ENCODE data around the gene FOXN1.
"Not testable (repeated sequence)": the region's sequence is repeated elsewhere in the genome, so short reads cannot be mapped to it uniquely, and the experiment has no call there.

FOXN1 gene

GRCh38 chr17:28521311-28522085 is 15.3 kb downstream of the FOXN1 start:
- no peak overlapping the region for H3K9ac ChIP-seq (ENCODE audit: low read length)
- no peak overlapping the region for H2AK5ac ChIP-seq (ENCODE audit: low read length)
- H3K4me2 ChIP-seq (ENCODE audit: low read length) = no peak overlapping the region
- DNase-seq = no peak
- H3K4ac ChIP-seq (ENCODE audit: low read depth, low read length) = no peak overlapping the region
- H3K27me3 ChIP-seq (ENCODE audit: insufficient read depth, low read length, poor library complexity) = no peaks in the 10 kb centered on the region
- no peak overlapping the region for H3K23ac ChIP-seq (ENCODE audit: low read length)
- no peaks in the 10 kb centered on the region for H3K4me1 ChIP-seq (ENCODE audit: control insufficient read depth, low read depth, low read length)
- H4K8ac ChIP-seq (ENCODE audit: low read depth, low read length) = no peak overlapping the region
- H2BK15ac ChIP-seq (replicated peaks; ENCODE audit: low read depth) = no peak overlapping the region
- no peak overlapping the region for H3K4me3 ChIP-seq (ENCODE audit: low read length)
- no peak overlapping the region for H3K18ac ChIP-seq (ENCODE audit: low read length)
- no peaks in the 10 kb centered on the region for H3K36me3 ChIP-seq (ENCODE audit: control insufficient read depth, insufficient read depth, low read length)
- no peak overlapping the region for H3K56ac ChIP-seq (ENCODE audit: low read length)
- H2BK5ac ChIP-seq (ENCODE audit: low read length) = no peak overlapping the region
- no peak overlapping the region for H3K27ac ChIP-seq (ENCODE audit: low read depth, low read length)
- H3K79me2 ChIP-seq (ENCODE audit: control insufficient read depth, insufficient read depth, low read length) = no peaks in the 10 kb centered on the region
- no peak overlapping the region for H2BK120ac ChIP-seq (ENCODE audit: low read depth, low read length)
- WGBS (ENCODE audit: extremely low coverage, insufficient coverage, low lambda C conversion rate) = no CpG with 5 or more reads among the region's 21 CpGs
- no peak overlapping the region for H4K5ac ChIP-seq (ENCODE audit: low read length)
- no peaks in the 10 kb centered on the region for H3K79me1 ChIP-seq (ENCODE audit: low read length)

- H3K27me3 ChIP-seq (ENCODE audit: insufficient read depth, low read length, poor library complexity); H3K18ac ChIP-seq (ENCODE audit: low read length); H3K4me2 ChIP-seq (ENCODE audit: low read length); H3K4me3 ChIP-seq (ENCODE audit: low read length); H3K4me1 ChIP-seq (ENCODE audit: control insufficient read depth, low read depth, low read length); H3K4ac ChIP-seq (ENCODE audit: low read depth, low read length); H2BK15ac ChIP-seq (replicated peaks; ENCODE audit: low read depth); DNase-seq; H2BK120ac ChIP-seq (ENCODE audit: low read depth, low read length); H3K27ac ChIP-seq (ENCODE audit: low read depth, low read length); H3K79me1 ChIP-seq (ENCODE audit: low read length); H4K5ac ChIP-seq (ENCODE audit: low read length); H4K8ac ChIP-seq (ENCODE audit: low read depth, low read length); H3K36me3 ChIP-seq (ENCODE audit: control insufficient read depth, insufficient read depth, low read length); H3K23ac ChIP-seq (ENCODE audit: low read length); H2AK5ac ChIP-seq (ENCODE audit: low read length); H3K56ac ChIP-seq (ENCODE audit: low read length); H2BK5ac ChIP-seq (ENCODE audit: low read length); H3K9ac ChIP-seq (ENCODE audit: low read length); H3K79me2 ChIP-seq (ENCODE audit: control insufficient read depth, insufficient read depth, low read length): not testable (repeated sequence)
- WGBS (ENCODE audit: extremely low coverage, insufficient coverage, low lambda C conversion rate) = no CpG with 5 or more reads among the region's 4 CpGs
Measured at GRCh38 chr17:28522281-28522680, 16.1 kb downstream of the FOXN1 start.

- H3K4ac ChIP-seq (ENCODE audit: low read depth, low read length) = no peak overlapping the region
- H3K56ac ChIP-seq (ENCODE audit: low read length) = no peak overlapping the region
- H3K27me3 ChIP-seq (ENCODE audit: insufficient read depth, low read length, poor library complexity) = no peaks in the 10 kb centered on the region
- H3K4me2 ChIP-seq (ENCODE audit: low read length) = no peak overlapping the region
- H4K8ac ChIP-seq (ENCODE audit: low read depth, low read length) = no peak overlapping the region
- no peaks in the 10 kb centered on the region for H3K36me3 ChIP-seq (ENCODE audit: control insufficient read depth, insufficient read depth, low read length)
- H2AK5ac ChIP-seq (ENCODE audit: low read length) = no peak overlapping the region
- no peak for DNase-seq
- no peak overlapping the region for H3K27ac ChIP-seq (ENCODE audit: low read depth, low read length)
- H4K5ac ChIP-seq (ENCODE audit: low read length) = no peak overlapping the region
- no peak overlapping the region for H2BK120ac ChIP-seq (ENCODE audit: low read depth, low read length)
- no peak overlapping the region for H3K23ac ChIP-seq (ENCODE audit: low read length)
- H3K79me1 ChIP-seq (ENCODE audit: low read length) = no peaks in the 10 kb centered on the region
- H2BK15ac ChIP-seq (replicated peaks; ENCODE audit: low read depth) = no peak overlapping the region
- no peaks in the 10 kb centered on the region for H3K79me2 ChIP-seq (ENCODE audit: control insufficient read depth, insufficient read depth, low read length)
- H3K18ac ChIP-seq (ENCODE audit: low read length) = no peak overlapping the region
- no peak overlapping the region for H3K9ac ChIP-seq (ENCODE audit: low read length)
- WGBS (ENCODE audit: extremely low coverage, insufficient coverage, low lambda C conversion rate) = no CpG with 5 or more reads among the region's 6 CpGs
- H3K4me3 ChIP-seq (ENCODE audit: low read length) = no peak overlapping the region
- H3K4me1 ChIP-seq (ENCODE audit: control insufficient read depth, low read depth, low read length) = no peaks in the 10 kb centered on the region
- H2BK5ac ChIP-seq (ENCODE audit: low read length) = no peak overlapping the region
Measured at GRCh38 chr17:28523186-28523585, 17.0 kb downstream of the FOXN1 start.

GRCh38 chr17:28523876-28524275 is 17.7 kb downstream of the FOXN1 start:
- no peaks in the 10 kb centered on the region for H3K79me2 ChIP-seq (ENCODE audit: control insufficient read depth, insufficient read depth, low read length)
- H4K8ac ChIP-seq (ENCODE audit: low read depth, low read length) = no peak overlapping the region
- H2BK5ac ChIP-seq (ENCODE audit: low read length) = no peak overlapping the region
- H3K4me3 ChIP-seq (ENCODE audit: low read length) = no peak overlapping the region
- H3K9ac ChIP-seq (ENCODE audit: low read length) = no peak overlapping the region
- no peaks in the 10 kb centered on the region for H3K36me3 ChIP-seq (ENCODE audit: control insufficient read depth, insufficient read depth, low read length)
- DNase-seq = no peak
- H3K27me3 ChIP-seq (ENCODE audit: insufficient read depth, low read length, poor library complexity) = no peaks in the 10 kb centered on the region
- no peak overlapping the region for H3K56ac ChIP-seq (ENCODE audit: low read length)
- H2BK15ac ChIP-seq (replicated peaks; ENCODE audit: low read depth) = no peak overlapping the region
- no peak overlapping the region for H3K27ac ChIP-seq (ENCODE audit: low read depth, low read length)
- no peak overlapping the region for H3K23ac ChIP-seq (ENCODE audit: low read length)
- H3K4me1 ChIP-seq (ENCODE audit: control insufficient read depth, low read depth, low read length) = no peaks in the 10 kb centered on the region
- H3K18ac ChIP-seq (ENCODE audit: low read length) = no peak overlapping the region
- H3K79me1 ChIP-seq (ENCODE audit: low read length) = no peaks in the 10 kb centered on the region
- no peak overlapping the region for H4K5ac ChIP-seq (ENCODE audit: low read length)
- no CpG with 5 or more reads among the region's 15 CpGs for WGBS (ENCODE audit: extremely low coverage, insufficient coverage, low lambda C conversion rate)
- H3K4ac ChIP-seq (ENCODE audit: low read depth, low read length) = no peak overlapping the region
- no peak overlapping the region for H2AK5ac ChIP-seq (ENCODE audit: low read length)
- H3K4me2 ChIP-seq (ENCODE audit: low read length) = no peak overlapping the region
- H2BK120ac ChIP-seq (ENCODE audit: low read depth, low read length) = no peak overlapping the region

- H2AK5ac ChIP-seq (ENCODE audit: low read length) = no peak overlapping the region
- no peak overlapping the region for H3K18ac ChIP-seq (ENCODE audit: low read length)
- no peak overlapping the region for H3K4me2 ChIP-seq (ENCODE audit: low read length)
- no peaks in the 10 kb centered on the region for H3K79me2 ChIP-seq (ENCODE audit: control insufficient read depth, insufficient read depth, low read length)
- no peak overlapping the region for H2BK120ac ChIP-seq (ENCODE audit: low read depth, low read length)
- no peak overlapping the region for H3K27ac ChIP-seq (ENCODE audit: low read depth, low read length)
- H4K8ac ChIP-seq (ENCODE audit: low read depth, low read length) = no peak overlapping the region
- H3K23ac ChIP-seq (ENCODE audit: low read length) = no peak overlapping the region
- no peaks in the 10 kb centered on the region for H3K4me1 ChIP-seq (ENCODE audit: control insufficient read depth, low read depth, low read length)
- no peak for DNase-seq
- H2BK5ac ChIP-seq (ENCODE audit: low read length) = no peak overlapping the region
- H3K36me3 ChIP-seq (ENCODE audit: control insufficient read depth, insufficient read depth, low read length) = no peaks in the 10 kb centered on the region
- WGBS (ENCODE audit: extremely low coverage, insufficient coverage, low lambda C conversion rate) = no CpG with 5 or more reads among the region's 25 CpGs
- H3K79me1 ChIP-seq (ENCODE audit: low read length) = no peaks in the 10 kb centered on the region
- no peak overlapping the region for H3K9ac ChIP-seq (ENCODE audit: low read length)
- no peak overlapping the region for H4K5ac ChIP-seq (ENCODE audit: low read length)
- H3K4me3 ChIP-seq (ENCODE audit: low read length) = no peak overlapping the region
- no peak overlapping the region for H2BK15ac ChIP-seq (replicated peaks; ENCODE audit: low read depth)
- no peak overlapping the region for H3K56ac ChIP-seq (ENCODE audit: low read length)
- no peak overlapping the region for H3K4ac ChIP-seq (ENCODE audit: low read depth, low read length)
- H3K27me3 ChIP-seq (ENCODE audit: insufficient read depth, low read length, poor library complexity) = no peaks in the 10 kb centered on the region
Measured at GRCh38 chr17:28524476-28525424, 18.6 kb downstream of the FOXN1 start.
